IMR-90 (cell line): ENCODE data around the gene RPS6KA5. TPM values are rescaled to one million over a fixed set of nuclear protein-coding genes. Genes with fewer than 3 reads are reported as not detected.

Experiments used
- ATAC-seq: fragments of 200-7000 bp; cut with Tn5 transposase; 2 replicates; pipeline ENCODE4 v1.9.1; 2020; ENCODE audit warnings: low read depth, mild to moderate bottlenecking, moderate library complexity
- BruUV-seq: library from RNA; stranded (reverse); fragments of 400-500 nt; replicated peaks from 2 replicates; lab custom pipeline; 2021; lab: Mats Ljungman, UMichigan
- CTCF ChIA-PET: fragments of 300-600 bp; formaldehyde crosslinking; extraction: SDS; loops from one replicate; lab custom pipeline; 2021; ENCODE audit warnings: antibody characterized with exemption; lab: Yijun Ruan, JAX
- POLR2A ChIA-PET: fragments of 300-600 bp; sonication (Branson Sonifier 250); formaldehyde crosslinking; loops from one replicate; lab custom pipeline; 2022; ENCODE audit warnings: antibody characterized with exemption; ENCODE audit not compliant: unreplicated experiment; lab: Charles Lee
- DNase-seq: peaks from one replicate; pipeline ENCODE4 v3.0.0; 2013
- H2AFZ ChIP-seq: replicated peaks from 2 replicates; pipeline ENCODE3; 2013; ENCODE audit warnings: low read length, mild to moderate bottlenecking; ENCODE audit not compliant: poor library complexity
- H2AK5ac ChIP-seq: 2 replicates; pipeline ENCODE4 v1.6.1; 2013; ENCODE audit warnings: low read depth, low read length, inconsistent platforms
- H2AK9ac ChIP-seq: replicated peaks from 2 replicates; pipeline ENCODE3; 2013; ENCODE audit warnings: mild to moderate bottlenecking, low read depth, low read length, moderate library complexity; ENCODE audit not compliant: poor library complexity
- H2BK120ac ChIP-seq: 2 replicates; pipeline ENCODE4 v1.6.1; 2013; ENCODE audit warnings: low read depth, low read length, inconsistent platforms
- H2BK15ac ChIP-seq: 3 replicates; pipeline ENCODE4 v1.6.1; 2013; ENCODE audit warnings: low read depth, low read length, inconsistent platforms
- H2BK20ac ChIP-seq: 2 replicates; pipeline ENCODE4 v1.6.1; 2013; ENCODE audit warnings: low read depth, mild to moderate bottlenecking, inconsistent platforms, low read length, moderate library complexity
- H2BK5ac ChIP-seq: 2 replicates; pipeline ENCODE4 v1.6.1; 2013; ENCODE audit warnings: mild to moderate bottlenecking, low read depth, low read length, inconsistent platforms; ENCODE audit not compliant: poor library complexity, severe bottlenecking
- H3K14ac ChIP-seq: replicated peaks from 2 replicates; pipeline ENCODE4 v1.6.1; 2013; ENCODE audit warnings: low read depth, low read length, inconsistent platforms
- H3K18ac ChIP-seq: 2 replicates; pipeline ENCODE4 v1.6.1; 2013; ENCODE audit warnings: low read depth, low read length, control low read depth
- H3K23ac ChIP-seq: 2 replicates; pipeline ENCODE4 v1.6.1; 2013; ENCODE audit warnings: low read depth, low read length, inconsistent platforms
- H3K27ac ChIP-seq: 2 replicates; pipeline ENCODE4 v1.5.1; 2013; ENCODE audit warnings: mild to moderate bottlenecking, control low read depth, low read length; ENCODE audit not compliant: insufficient read depth
- H3K27me3 ChIP-seq: 2 replicates; pipeline ENCODE4 v1.6.1; 2013; ENCODE audit warnings: low read length; ENCODE audit not compliant: control insufficient read depth, insufficient read depth
- H3K36me3 ChIP-seq: 2 replicates; pipeline ENCODE4 v1.6.1; 2013; ENCODE audit warnings: low read length, mixed read lengths; ENCODE audit not compliant: control insufficient read depth, insufficient read depth
- H3K4ac ChIP-seq: 2 replicates; pipeline ENCODE4 v1.6.1; 2013; ENCODE audit warnings: low read depth, low read length, inconsistent platforms
- H3K4me1 ChIP-seq: 2 replicates; pipeline ENCODE4 v1.6.1; 2013; ENCODE audit warnings: low read length, mixed read lengths; ENCODE audit not compliant: control insufficient read depth, insufficient read depth
- H3K4me2 ChIP-seq: 2 replicates; pipeline ENCODE4 v1.6.1; 2013; ENCODE audit warnings: low read depth, mild to moderate bottlenecking, control low read depth, low read length, moderate library complexity
- H3K4me3 ChIP-seq: 2 replicates; pipeline ENCODE4 v1.5.1; 2013; ENCODE audit warnings: low read depth, mild to moderate bottlenecking, control low read depth, low read length, moderate library complexity; ENCODE audit not compliant: insufficient read depth
- H3K56ac ChIP-seq: 2 replicates; pipeline ENCODE4 v1.6.1; 2013; ENCODE audit warnings: low read length, inconsistent platforms; ENCODE audit not compliant: insufficient read depth; ENCODE audit errors: extremely low read depth
- H3K79me1 ChIP-seq, 2 experiments: 2 replicates each; pipeline ENCODE4 v1.6.1; 2013; ENCODE audit warnings: low read length in 2 of 2, inconsistent platforms in 1 of 2, low read depth in 1 of 2
- H3K9ac ChIP-seq: 2 replicates; pipeline ENCODE4 v1.6.1; 2013; ENCODE audit warnings: low read depth, low read length, control low read depth
- H3K9me1 ChIP-seq: 2 replicates; pipeline ENCODE4 v1.6.1; 2013; ENCODE audit warnings: low read length, inconsistent platforms; ENCODE audit not compliant: insufficient read depth
- H3K9me3 ChIP-seq: 2 replicates; pipeline ENCODE4 v1.6.1; 2013; ENCODE audit warnings: low read length; ENCODE audit not compliant: control insufficient read depth, insufficient read depth
- H4K20me1 ChIP-seq: 2 replicates; pipeline ENCODE4 v1.6.1; 2013; ENCODE audit warnings: low read length, inconsistent platforms; ENCODE audit not compliant: insufficient read depth
- H4K5ac ChIP-seq: 2 replicates; pipeline ENCODE4 v1.6.1; 2013; ENCODE audit warnings: mild to moderate bottlenecking, low read depth, low read length, control low read depth
- H4K8ac ChIP-seq, 2 experiments: 2 replicates each; pipeline ENCODE4 v1.6.1; 2013; ENCODE audit warnings: low read depth in 2 of 2, low read length in 2 of 2, control low read depth in 1 of 2, inconsistent platforms in 1 of 2
- H4K91ac ChIP-seq: 2 replicates; pipeline ENCODE4 v1.6.1; 2013; ENCODE audit warnings: low read depth, low read length, inconsistent platforms; ENCODE audit not compliant: insufficient read depth
- BHLHE40 ChIP-seq: fragments of 150-350 bp; IDR thresholded peaks from 2 replicates; pipeline ENCODE4 v1.6.1; 2016; ENCODE audit warnings: mild to moderate bottlenecking, low read depth, low read length
- CHD1 ChIP-seq: IDR thresholded peaks from 2 replicates; pipeline ENCODE4 v1.6.1; 2012; ENCODE audit warnings: low read depth, low read length, improper control_type of control experiment
- FOS ChIP-seq: fragments of 150-350 bp; IDR thresholded peaks from 2 replicates; pipeline ENCODE4 v1.6.1; 2016; ENCODE audit warnings: low read depth, low read length
- MAFK ChIP-seq: IDR thresholded peaks from 2 replicates; pipeline ENCODE4 v1.6.1; 2012; ENCODE audit warnings: low read depth, low read length, improper control_type of control experiment
- MAZ ChIP-seq: IDR thresholded peaks from 2 replicates; pipeline ENCODE4 v1.6.1; 2012; ENCODE audit warnings: low read depth, mild to moderate bottlenecking, low read length, improper control_type of control experiment, moderate library complexity, borderline replicate concordance
- NFE2L2 ChIP-seq: fragments of 150-350 bp; IDR thresholded peaks from 2 replicates; pipeline ENCODE4 v1.6.1; 2016; ENCODE audit warnings: low read depth, mild to moderate bottlenecking, low read length
- POLR2A ChIP-seq: IDR thresholded peaks from 2 replicates; pipeline ENCODE4 v1.6.1; 2012; ENCODE audit warnings: mild to moderate bottlenecking, low read depth, low read length
- RAD21 ChIP-seq: IDR thresholded peaks from 2 replicates; pipeline ENCODE4 v1.6.1; 2012; ENCODE audit warnings: low read length, improper control_type of control experiment
- RCOR1 ChIP-seq: IDR thresholded peaks from 2 replicates; pipeline ENCODE4 v1.6.1; 2012; ENCODE audit warnings: mild to moderate bottlenecking, low read length, improper control_type of control experiment; ENCODE audit not compliant: insufficient replicate concordance
- RFX5 ChIP-seq: IDR thresholded peaks from 2 replicates; pipeline ENCODE4 v1.8.0; 2012; ENCODE audit warnings: low read depth, mild to moderate bottlenecking, low read length, moderate library complexity
- SMC3 ChIP-seq: fragments of 150-350 bp; IDR thresholded peaks from 2 replicates; pipeline ENCODE4 v1.6.1; 2016; ENCODE audit warnings: low read depth, mild to moderate bottlenecking, antibody characterized with exemption, low read length, moderate library complexity
- WGBS, 2 experiments: methylation state at CpG; one replicate each; pipeline versions ENCODE4 v1.1.5 to v1.1.7; 2013; ENCODE audit warnings: missing lambda C conversion rate in 2 of 2; ENCODE audit not compliant: insufficient read length in 1 of 2; ENCODE audit errors: extremely low coverage in 2 of 2; 5-methylcytosine and 5-hydroxymethylcytosine counted together
- dilution Hi-C: fragments of 300-500 bp; cut with HindIII; formaldehyde crosslinking; loops from one replicate; pipeline ENCODE4 v1.14.3; 2018; ENCODE audit warnings: low sequenced_read_pairs; ENCODE audit not compliant: unreplicated experiment
- in situ Hi-C: fragments of 300-500 bp; cut with MboI; formaldehyde crosslinking; loops from 3 replicates; pipeline ENCODE4 v1.14.3; 2019; ENCODE audit warnings: low sequenced_read_pairs, inconsistent platforms, mixed read lengths
- intact Hi-C: fragments of 100-400 bp; cut with micrococcal nuclease; formaldehyde crosslinking; loops from 2 replicates; pipeline ENCODE4 v1.10.0; 2022
- polyA plus RNA-seq, 3 experiments: library from polyadenylated mRNA; depleted of rRNA; stranded (reverse); fragments of >200 nt; gene quantifications; 2 replicates each; pipeline ENCODE4 v1.2.3, GENCODE V29; 2012; ENCODE audit warnings: low replicate concordance in 1 of 3
- total RNA-seq: library from RNA; depleted of rRNA; stranded (reverse); fragments of >200 nt; gene quantifications from 2 replicates; pipeline ENCODE4 v1.2.3, GENCODE V29; 2012
- TF ChIP-seq, protein P1 (sequence below): fragments of 150-350 bp; IDR thresholded peaks from 2 replicates; pipeline ENCODE4 v1.6.1; 2016; ENCODE audit warnings: low read depth, mild to moderate bottlenecking, low read length, moderate library complexity, borderline replicate concordance
- TF ChIP-seq, protein P2 (sequence below): fragments of 150-350 bp; IDR thresholded peaks from 2 replicates; pipeline ENCODE4 v1.6.1; 2017; ENCODE audit warnings: mild to moderate bottlenecking, antibody characterized with exemption, low read length, low read depth
- TF ChIP-seq, protein P3 (sequence below): conservative IDR thresholded peaks from 2 replicates; pipeline ENCODE4 v1.5.1; 2012; ENCODE audit warnings: mild to moderate bottlenecking, low read depth, low read length, improper control_type of control experiment

Gene RPS6KA5
- total and polyA plus RNA-seq, 2 of the 4 experiments (the other 2 are of a cell fraction), result 0.36 TPM

GRCh38 chr14:90985601-90986242 lies 74.7 kb downstream of the RPS6KA5 start:
- intact Hi-C loops (no loop called here), in situ Hi-C loops (no loop called here), dilution Hi-C loops (no loop called here)
- ChIA-PET CTCF (no interaction called here), POLR2A (no interaction called here)
- Histone ChIP-seq H2BK120ac (no peak overlapping the region), H3K4me2 (no peak overlapping the region), H3K79me1 (no peaks in the 10 kb centered on the region), H3K18ac (no peak overlapping the region), H4K91ac (no peak overlapping the region), H3K27ac (no peak overlapping the region), H2BK15ac (no peak overlapping the region), H3K4me1 (no peaks in the 10 kb centered on the region), H3K56ac (no peak overlapping the region), H2BK20ac (no peak overlapping the region), H2BK5ac (no peak overlapping the region), H3K23ac (no peak overlapping the region), H3K27me3 (no peaks in the 10 kb centered on the region), H3K9me1 (no peaks in the 10 kb centered on the region), H4K5ac (no peak overlapping the region), H3K14ac (no peak overlapping the region), H4K8ac (no peak overlapping the region), H3K9ac (no peak overlapping the region), H2AFZ (no peak overlapping the region), H2AK9ac (no peak overlapping the region), H2AK5ac (no peak overlapping the region), H4K20me1 (no peaks in the 10 kb centered on the region), H3K9me3 (no peaks in the 10 kb centered on the region), H3K36me3 (no peaks in the 10 kb centered on the region), H3K4me3 (no peak overlapping the region), H3K4ac (no peak overlapping the region)
- BruUV-seq, result no TSS peak
- TF ChIP-seq SMC3 (no peak), BHLHE40 (no peak), MAFK (no peak), MAZ (no peak), RFX5 (no peak), RAD21 (no peak), FOS (no peak), NFE2L2 (no peak), RCOR1 (no peak), POLR2A (no peak), CHD1 (no peak)
- TF ChIP-seq, protein P1, sequence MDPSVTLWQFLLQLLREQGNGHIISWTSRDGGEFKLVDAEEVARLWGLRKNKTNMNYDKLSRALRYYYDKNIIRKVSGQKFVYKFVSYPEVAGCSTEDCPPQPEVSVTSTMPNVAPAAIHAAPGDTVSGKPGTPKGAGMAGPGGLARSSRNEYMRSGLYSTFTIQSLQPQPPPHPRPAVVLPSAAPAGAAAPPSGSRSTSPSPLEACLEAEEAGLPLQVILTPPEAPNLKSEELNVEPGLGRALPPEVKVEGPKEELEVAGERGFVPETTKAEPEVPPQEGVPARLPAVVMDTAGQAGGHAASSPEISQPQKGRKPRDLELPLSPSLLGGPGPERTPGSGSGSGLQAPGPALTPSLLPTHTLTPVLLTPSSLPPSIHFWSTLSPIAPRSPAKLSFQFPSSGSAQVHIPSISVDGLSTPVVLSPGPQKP, result no peak
- TF ChIP-seq, protein P2, sequence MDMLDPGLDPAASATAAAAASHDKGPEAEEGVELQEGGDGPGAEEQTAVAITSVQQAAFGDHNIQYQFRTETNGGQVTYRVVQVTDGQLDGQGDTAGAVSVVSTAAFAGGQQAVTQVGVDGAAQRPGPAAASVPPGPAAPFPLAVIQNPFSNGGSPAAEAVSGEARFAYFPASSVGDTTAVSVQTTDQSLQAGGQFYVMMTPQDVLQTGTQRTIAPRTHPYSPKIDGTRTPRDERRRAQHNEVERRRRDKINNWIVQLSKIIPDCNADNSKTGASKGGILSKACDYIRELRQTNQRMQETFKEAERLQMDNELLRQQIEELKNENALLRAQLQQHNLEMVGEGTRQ, result no peak
- TF ChIP-seq, protein P3, sequence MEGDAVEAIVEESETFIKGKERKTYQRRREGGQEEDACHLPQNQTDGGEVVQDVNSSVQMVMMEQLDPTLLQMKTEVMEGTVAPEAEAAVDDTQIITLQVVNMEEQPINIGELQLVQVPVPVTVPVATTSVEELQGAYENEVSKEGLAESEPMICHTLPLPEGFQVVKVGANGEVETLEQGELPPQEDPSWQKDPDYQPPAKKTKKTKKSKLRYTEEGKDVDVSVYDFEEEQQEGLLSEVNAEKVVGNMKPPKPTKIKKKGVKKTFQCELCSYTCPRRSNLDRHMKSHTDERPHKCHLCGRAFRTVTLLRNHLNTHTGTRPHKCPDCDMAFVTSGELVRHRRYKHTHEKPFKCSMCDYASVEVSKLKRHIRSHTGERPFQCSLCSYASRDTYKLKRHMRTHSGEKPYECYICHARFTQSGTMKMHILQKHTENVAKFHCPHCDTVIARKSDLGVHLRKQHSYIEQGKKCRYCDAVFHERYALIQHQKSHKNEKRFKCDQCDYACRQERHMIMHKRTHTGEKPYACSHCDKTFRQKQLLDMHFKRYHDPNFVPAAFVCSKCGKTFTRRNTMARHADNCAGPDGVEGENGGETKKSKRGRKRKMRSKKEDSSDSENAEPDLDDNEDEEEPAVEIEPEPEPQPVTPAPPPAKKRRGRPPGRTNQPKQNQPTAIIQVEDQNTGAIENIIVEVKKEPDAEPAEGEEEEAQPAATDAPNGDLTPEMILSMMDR, result no peak
- DNase-seq (no peak), ATAC-seq (no peak)
- no CpG with 5 or more reads among the region's 1 CpG for WGBS, 2 experiments
